Measurements from ENCODE around the gene EEA1.
A peak's percentile ranks its signal among the peaks of the same experiment; 100 is the strongest.

EEA1 gene

DNA sequence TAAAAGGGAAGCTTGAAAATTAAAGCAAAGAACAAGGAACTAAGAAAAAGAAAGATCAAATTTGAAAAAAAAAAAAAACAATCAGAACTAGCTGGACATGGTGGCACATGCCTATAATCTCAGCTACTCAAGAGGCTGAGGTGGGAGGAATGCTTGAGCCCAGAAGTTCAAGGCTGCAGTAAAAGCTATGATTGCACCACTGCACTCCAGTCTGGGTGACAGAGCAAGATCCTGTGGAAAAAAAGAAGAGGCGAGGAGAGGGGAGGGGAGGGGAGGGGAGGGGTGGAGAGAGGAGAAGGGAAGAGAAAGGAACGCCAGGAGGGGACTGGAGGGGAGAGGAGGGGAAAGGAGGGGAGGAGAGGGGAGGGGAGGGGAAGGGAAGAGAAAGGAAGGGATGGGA is 43.0 kb downstream of the EEA1 start:
- H3K36me3 ChIP-seq (ENCODE audit: control insufficient read depth, insufficient read depth, low read length): no peaks in the 10 kb centered on the region; the same call in 1 of the 2 replicates
- no peak overlapping the region for H3K9ac ChIP-seq (ENCODE audit: low read depth, low read length)
- H3K4me3 ChIP-seq (ENCODE audit: low read depth, low read length): no peak overlapping the region
- no peaks in the 10 kb centered on the region for H3K4me1 ChIP-seq (ENCODE audit: control insufficient read depth, insufficient read depth, low read length)
- H3K27me3 ChIP-seq (ENCODE audit: control insufficient read depth, insufficient read depth, low read length): no peaks in the 10 kb centered on the region
- H3K9me3 ChIP-seq (ENCODE audit: control insufficient read depth, insufficient read depth, low read length): no peaks in the 10 kb centered on the region
- H3K27ac ChIP-seq (ENCODE audit: low read depth, low read length): no peak overlapping the region

- peak overlapping the region; percentile 51 for H3K27ac ChIP-seq (ENCODE audit: low read depth, low read length)
- no peaks in the 10 kb centered on the region for H3K9me3 ChIP-seq (ENCODE audit: control insufficient read depth, insufficient read depth, low read length)
- H3K4me1 ChIP-seq (ENCODE audit: control insufficient read depth, insufficient read depth, low read length): peaks cover 11% of the 10 kb centered on the region
- H3K9ac ChIP-seq (ENCODE audit: low read depth, low read length): no peak overlapping the region
- H3K36me3 ChIP-seq (ENCODE audit: control insufficient read depth, insufficient read depth, low read length): no peaks in the 10 kb centered on the region
- H3K4me3 ChIP-seq (ENCODE audit: low read depth, low read length): no peak overlapping the region
- H3K27me3 ChIP-seq (ENCODE audit: control insufficient read depth, insufficient read depth, low read length): no peaks in the 10 kb centered on the region
Measured at GRCh38 chr12:92879698-92880322, 49.3 kb downstream of the EEA1 start.

DNA sequence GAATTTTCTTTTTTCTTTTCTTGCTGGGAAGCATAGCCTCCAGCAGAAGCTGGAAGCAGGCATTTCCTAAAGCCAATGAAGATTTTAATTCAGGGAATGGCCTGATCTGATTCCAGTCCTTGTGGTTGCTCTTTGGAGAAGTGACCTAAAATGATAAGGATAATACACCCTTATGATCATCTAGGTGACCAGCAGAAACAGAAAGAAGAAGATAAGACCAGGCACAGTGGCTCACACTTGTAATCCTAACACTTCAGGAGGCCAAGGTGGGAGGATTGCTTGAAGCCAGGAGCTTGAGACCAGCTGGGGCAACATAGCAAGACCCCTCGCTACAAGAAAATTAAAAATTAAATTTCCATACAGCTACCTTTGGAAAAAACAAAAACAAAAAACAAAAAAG is 51.2 kb downstream of the EEA1 start:
- Histone ChIP-seq H3K9ac (ENCODE audit: low read depth, low read length) (no peak overlapping the region), H3K36me3 (ENCODE audit: control insufficient read depth, insufficient read depth, low read length) (no peaks in the 10 kb centered on the region), H3K27me3 (ENCODE audit: control insufficient read depth, insufficient read depth, low read length) (no peaks in the 10 kb centered on the region), H3K27ac (ENCODE audit: low read depth, low read length) (no peak overlapping the region), H3K4me1 (ENCODE audit: control insufficient read depth, insufficient read depth, low read length) (peaks cover 11% of the 10 kb centered on the region), H3K4me3 (ENCODE audit: low read depth, low read length) (no peak overlapping the region), H3K9me3 (ENCODE audit: control insufficient read depth, insufficient read depth, low read length) (no peaks in the 10 kb centered on the region)

- H3K4me1 ChIP-seq (ENCODE audit: control insufficient read depth, insufficient read depth, low read length): peaks cover 11% of the 10 kb centered on the region
- H3K27ac ChIP-seq (ENCODE audit: low read depth, low read length): no peak overlapping the region
- no peaks in the 10 kb centered on the region for H3K9me3 ChIP-seq (ENCODE audit: control insufficient read depth, insufficient read depth, low read length)
- H3K36me3 ChIP-seq (ENCODE audit: control insufficient read depth, insufficient read depth, low read length): no peaks in the 10 kb centered on the region
- no peaks in the 10 kb centered on the region for H3K27me3 ChIP-seq (ENCODE audit: control insufficient read depth, insufficient read depth, low read length)
- no peak overlapping the region for H3K9ac ChIP-seq (ENCODE audit: low read depth, low read length)
- H3K4me3 ChIP-seq (ENCODE audit: low read depth, low read length): no peak overlapping the region
Measured at GRCh38 chr12:92876496-92876895, 52.6 kb downstream of the EEA1 start.

GRCh38 chr12:92871116-92871515 is 58.0 kb downstream of the EEA1 start:
- Histone ChIP-seq H3K27me3 (ENCODE audit: control insufficient read depth, insufficient read depth, low read length) (no peaks in the 10 kb centered on the region), H3K4me1 (ENCODE audit: control insufficient read depth, insufficient read depth, low read length) (peaks cover 8% of the 10 kb centered on the region; the same call in 1 of the 2 replicates), H3K36me3 (ENCODE audit: control insufficient read depth, insufficient read depth, low read length) (no peaks in the 10 kb centered on the region), H3K9ac (ENCODE audit: low read depth, low read length) (no peak overlapping the region), H3K4me3 (ENCODE audit: low read depth, low read length) (no peak overlapping the region), H3K27ac (ENCODE audit: low read depth, low read length) (no peak overlapping the region), H3K9me3 (ENCODE audit: control insufficient read depth, insufficient read depth, low read length) (no peaks in the 10 kb centered on the region)

- H3K4me1 ChIP-seq (ENCODE audit: control insufficient read depth, insufficient read depth, low read length): peaks cover 8% of the 10 kb centered on the region; the same call in 1 of the 2 replicates
- no peaks in the 10 kb centered on the region for H3K36me3 ChIP-seq (ENCODE audit: control insufficient read depth, insufficient read depth, low read length)
- H3K9me3 ChIP-seq (ENCODE audit: control insufficient read depth, insufficient read depth, low read length): no peaks in the 10 kb centered on the region
- no peak overlapping the region for H3K9ac ChIP-seq (ENCODE audit: low read depth, low read length)
- no peaks in the 10 kb centered on the region for H3K27me3 ChIP-seq (ENCODE audit: control insufficient read depth, insufficient read depth, low read length)
- no peak overlapping the region for H3K27ac ChIP-seq (ENCODE audit: low read depth, low read length)
- no peak overlapping the region for H3K4me3 ChIP-seq (ENCODE audit: low read depth, low read length)
Measured at GRCh38 chr12:92866418-92866817, 62.7 kb downstream of the EEA1 start.

- H3K27ac ChIP-seq (ENCODE audit: low read depth, low read length): no peak overlapping the region
- no peaks in the 10 kb centered on the region for H3K27me3 ChIP-seq (ENCODE audit: control insufficient read depth, insufficient read depth, low read length)
- H3K9ac ChIP-seq (ENCODE audit: low read depth, low read length): no peak overlapping the region
- peaks cover 8% of the 10 kb centered on the region; the same call in 1 of the 2 replicates for H3K4me1 ChIP-seq (ENCODE audit: control insufficient read depth, insufficient read depth, low read length)
- H3K4me3 ChIP-seq (ENCODE audit: low read depth, low read length): no peak overlapping the region
- no peaks in the 10 kb centered on the region for H3K9me3 ChIP-seq (ENCODE audit: control insufficient read depth, insufficient read depth, low read length)
- peaks cover 3% of the 10 kb centered on the region; the same call in 1 of the 2 replicates for H3K36me3 ChIP-seq (ENCODE audit: control insufficient read depth, insufficient read depth, low read length)
Measured at GRCh38 chr12:92863251-92863650, 65.8 kb downstream of the EEA1 start.

GRCh38 chr12:92861381-92861780 is 67.7 kb downstream of the EEA1 start:
- Histone ChIP-seq H3K4me3 (ENCODE audit: low read depth, low read length) (no peak overlapping the region), H3K36me3 (ENCODE audit: control insufficient read depth, insufficient read depth, low read length) (peaks cover 6% of the 10 kb centered on the region; the same call in 1 of the 2 replicates), H3K27ac (ENCODE audit: low read depth, low read length) (no peak overlapping the region), H3K9ac (ENCODE audit: low read depth, low read length) (no peak overlapping the region), H3K9me3 (ENCODE audit: control insufficient read depth, insufficient read depth, low read length) (no peaks in the 10 kb centered on the region), H3K4me1 (ENCODE audit: control insufficient read depth, insufficient read depth, low read length) (peaks cover 2% of the 10 kb centered on the region; the same call in 1 of the 2 replicates), H3K27me3 (ENCODE audit: control insufficient read depth, insufficient read depth, low read length) (no peaks in the 10 kb centered on the region)

DNA sequence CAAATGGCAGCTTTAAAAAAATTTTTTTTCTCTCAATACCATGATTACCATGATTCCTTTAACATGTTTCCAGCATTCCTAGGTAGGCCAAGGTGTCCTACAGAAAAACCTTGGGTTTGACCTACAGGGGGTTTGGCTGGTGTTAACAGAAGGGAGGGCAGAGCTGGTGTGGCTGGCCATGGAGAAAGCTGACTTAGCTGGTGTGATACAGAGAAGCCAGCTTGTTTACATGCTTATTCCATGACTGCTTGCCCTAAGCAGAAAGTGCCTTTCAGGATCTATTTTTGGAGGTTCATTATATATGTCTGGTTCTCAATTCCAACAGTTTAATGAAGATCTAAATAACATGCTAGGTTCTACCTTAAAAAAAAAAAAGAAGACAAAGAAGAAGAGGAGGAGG is 68.6 kb downstream of the EEA1 start:
- no peak overlapping the region for H3K4me3 ChIP-seq (ENCODE audit: low read depth, low read length)
- no peak overlapping the region for H3K27ac ChIP-seq (ENCODE audit: low read depth, low read length)
- no peak overlapping the region for H3K9ac ChIP-seq (ENCODE audit: low read depth, low read length)
- no peaks in the 10 kb centered on the region for H3K4me1 ChIP-seq (ENCODE audit: control insufficient read depth, insufficient read depth, low read length)
- H3K9me3 ChIP-seq (ENCODE audit: control insufficient read depth, insufficient read depth, low read length): no peaks in the 10 kb centered on the region
- no peaks in the 10 kb centered on the region for H3K27me3 ChIP-seq (ENCODE audit: control insufficient read depth, insufficient read depth, low read length)
- peaks cover 6% of the 10 kb centered on the region; the same call in 1 of the 2 replicates for H3K36me3 ChIP-seq (ENCODE audit: control insufficient read depth, insufficient read depth, low read length)

GRCh38 chr12:92859650-92860386 is 69.3 kb downstream of the EEA1 start:
- Histone ChIP-seq H3K27me3 (ENCODE audit: control insufficient read depth, insufficient read depth, low read length) (no peaks in the 10 kb centered on the region), H3K9ac (ENCODE audit: low read depth, low read length) (no peak overlapping the region), H3K4me3 (ENCODE audit: low read depth, low read length) (no peak overlapping the region), H3K36me3 (ENCODE audit: control insufficient read depth, insufficient read depth, low read length) (peaks cover 6% of the 10 kb centered on the region; the same call in 1 of the 2 replicates), H3K27ac (ENCODE audit: low read depth, low read length) (no peak overlapping the region), H3K4me1 (ENCODE audit: control insufficient read depth, insufficient read depth, low read length) (no peaks in the 10 kb centered on the region), H3K9me3 (ENCODE audit: control insufficient read depth, insufficient read depth, low read length) (no peaks in the 10 kb centered on the region)

DNA sequence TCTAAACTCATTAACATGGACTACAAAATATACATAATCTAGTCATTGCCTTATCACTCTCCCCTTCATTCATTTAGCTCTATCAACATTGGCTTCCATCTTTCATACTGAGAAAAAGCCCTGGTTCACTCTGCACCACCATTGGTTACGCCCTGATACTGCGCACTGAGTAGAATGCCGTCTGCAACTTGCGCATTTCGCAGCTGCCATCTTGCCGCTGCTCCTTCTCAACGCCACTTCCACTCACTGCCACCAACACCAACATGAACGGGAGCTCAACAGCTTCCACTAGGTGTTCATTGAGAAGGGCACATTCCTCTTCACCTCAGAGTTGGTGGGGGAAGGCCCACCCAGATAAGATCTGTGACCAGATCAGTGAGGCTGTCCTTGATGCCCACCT is 71.3 kb downstream of the EEA1 start:
- Histone ChIP-seq H3K36me3 (ENCODE audit: control insufficient read depth, insufficient read depth, low read length) (peaks cover 6% of the 10 kb centered on the region; the same call in 1 of the 2 replicates), H3K9ac (ENCODE audit: low read depth, low read length) (no peak overlapping the region), H3K4me1 (ENCODE audit: control insufficient read depth, insufficient read depth, low read length) (no peaks in the 10 kb centered on the region), H3K27ac (ENCODE audit: low read depth, low read length) (no peak overlapping the region), H3K27me3 (ENCODE audit: control insufficient read depth, insufficient read depth, low read length) (no peaks in the 10 kb centered on the region), H3K4me3 (ENCODE audit: low read depth, low read length) (no peak overlapping the region), H3K9me3 (ENCODE audit: control insufficient read depth, insufficient read depth, low read length) (no peaks in the 10 kb centered on the region)

Data from HUES48 (cell line).